H1 (cell line): ENCODE data around the gene NRP2. TPM values are rescaled to one million over a fixed set of nuclear protein-coding genes. Genes with fewer than 3 reads are reported as not detected.

Experiments
- CTCF ChIA-PET: fragments of 300-600 bp; sonication (Branson Sonifier 250); formaldehyde crosslinking; loops from one replicate; lab custom pipeline; 2021; ENCODE audit not compliant: partially characterized antibody; lab: Charles Lee
- POLR2A ChIA-PET: fragments of 300-600 bp; sonication (Branson Sonifier 250); formaldehyde crosslinking; loops from one replicate; lab custom pipeline; 2021; ENCODE audit warnings: inconsistent platforms; ENCODE audit not compliant: partially characterized antibody; lab: Charles Lee
- DNase-seq, 2 experiments: peaks; one replicate each; pipeline versions ENCODE4 v3.0.0 to v3.0.0-alpha.2; 2010 to 2022; ENCODE audit warnings: low spot score in 2 of 2, low read depth in 1 of 2, mixed read lengths in 1 of 2
- FAIRE-seq: peaks from 2 replicates; lab custom pipeline; 2011; peaks lifted over from hg19 to GRCh38; lab: Jason Lieb, UNC
- H2AFZ ChIP-seq: 2 replicates; pipeline ENCODE4 v1.8.1; 2012; ENCODE audit warnings: low read length, inconsistent platforms
- H2AK5ac ChIP-seq: 2 replicates; pipeline ENCODE4 v1.6.1; 2013; ENCODE audit warnings: low read depth, low read length
- H2BK120ac ChIP-seq: replicated peaks from 2 replicates; pipeline ENCODE3; 2013; ENCODE audit warnings: low read depth, low read length, inconsistent platforms
- H2BK12ac ChIP-seq: 2 replicates; pipeline ENCODE4 v1.6.1; 2013; ENCODE audit warnings: low read depth, low read length
- H2BK15ac ChIP-seq: 2 replicates; pipeline ENCODE4 v1.6.1; 2013; ENCODE audit warnings: low read length
- H2BK20ac ChIP-seq: 2 replicates; pipeline ENCODE4 v1.6.1; 2013; ENCODE audit warnings: low read length
- H2BK5ac ChIP-seq: 2 replicates; pipeline ENCODE4 v1.6.1; 2013; ENCODE audit warnings: low read depth, low read length
- H3K14ac ChIP-seq: 2 replicates; pipeline ENCODE4 v1.6.1; 2013; ENCODE audit warnings: inconsistent platforms; ENCODE audit not compliant: insufficient read length
- H3K18ac ChIP-seq: 2 replicates; pipeline ENCODE4 v1.6.1; 2013; ENCODE audit warnings: low read length; ENCODE audit errors: extremely low read depth
- H3K23ac ChIP-seq: 2 replicates; pipeline ENCODE4 v1.6.1; 2013; ENCODE audit warnings: inconsistent platforms; ENCODE audit not compliant: insufficient read length
- H3K23me2 ChIP-seq: 2 replicates; pipeline ENCODE4 v1.6.1; 2013; ENCODE audit warnings: low read depth, low read length
- H3K27ac ChIP-seq: 2 replicates; pipeline ENCODE4 v1.6.1; 2011; ENCODE audit warnings: low read depth, low read length, inconsistent platforms
- H3K27me3 ChIP-seq, 4 experiments: replicated peaks in 1 of 4; 1 replicate in 1 of 4; 2 replicates in 3 of 4; pipeline versions ENCODE4 v1.6.1 to v1.8.1; 2011 to 2013; ENCODE audit warnings: low read length in 3 of 4, mild to moderate bottlenecking in 3 of 4, inconsistent platforms in 2 of 4, mixed read lengths in 2 of 4, moderate library complexity in 1 of 4; ENCODE audit not compliant: control insufficient read depth in 3 of 4, insufficient read depth in 3 of 4; ENCODE audit errors: extremely low read depth in 1 of 4
- H3K36me3 ChIP-seq, 4 experiments: 2 replicates each; pipeline versions ENCODE4 v1.6.1 to v1.8.1; 2011 to 2013; ENCODE audit warnings: mild to moderate bottlenecking in 4 of 4, low read length in 3 of 4, moderate library complexity in 2 of 4, control low read depth in 1 of 4, inconsistent platforms in 1 of 4; ENCODE audit not compliant: insufficient read depth in 4 of 4, control insufficient read depth in 2 of 4
- H3K4ac ChIP-seq: replicated peaks from 2 replicates; pipeline ENCODE3; 2013; ENCODE audit warnings: low read length, low read depth, mixed read lengths, inconsistent platforms; ENCODE audit not compliant: insufficient read length
- H3K4me1 ChIP-seq, 4 experiments: replicated peaks in 1 of 4; 1 replicate in 1 of 4; 2 replicates in 3 of 4; pipeline versions ENCODE4 v1.6.1 to v1.8.1; 2011 to 2013; ENCODE audit warnings: low read length in 3 of 4, inconsistent platforms in 2 of 4, mixed read lengths in 1 of 4; ENCODE audit not compliant: insufficient read depth in 4 of 4, control insufficient read depth in 3 of 4
- H3K4me2 ChIP-seq, 2 experiments: 2 replicates each; pipeline versions ENCODE4 v1.6.1 to v1.8.1; 2011 to 2013; ENCODE audit warnings: low read depth in 2 of 2, low read length in 2 of 2, control low read depth in 1 of 2, inconsistent platforms in 1 of 2, mild to moderate bottlenecking in 1 of 2; ENCODE audit not compliant: insufficient read depth in 1 of 2
- H3K4me3 ChIP-seq, 4 experiments: fragments of 200-600, 300-600 bp in 1 of 4; sonication (generic), shearing (Covaris generic), sonication (Bioruptor Twin) in 1 of 4; 2 replicates each; pipeline versions ENCODE4 v1.5.1 to v1.8.1; 2011 to 2016; ENCODE audit warnings: low read length in 4 of 4, low read depth in 3 of 4, control low read depth in 2 of 4, inconsistent platforms in 2 of 4, mild to moderate bottlenecking in 2 of 4, mixed read lengths in 1 of 4, moderate library complexity in 1 of 4; ENCODE audit not compliant: insufficient read depth in 2 of 4; ENCODE audit errors: extremely low read depth in 1 of 4
- H3K56ac ChIP-seq: replicated peaks from 2 replicates; pipeline ENCODE3; 2013; ENCODE audit warnings: low read depth, mild to moderate bottlenecking, mixed read lengths, low read length, inconsistent platforms; ENCODE audit not compliant: insufficient read length
- H3K79me1 ChIP-seq: 2 replicates; pipeline ENCODE4 v1.6.1; 2013; ENCODE audit warnings: low read depth, low read length, control low read depth
- H3K79me2 ChIP-seq, 2 experiments: 2 replicates each; pipeline versions ENCODE4 v1.6.1 to v1.8.1; 2012 to 2013; ENCODE audit warnings: low read length in 2 of 2, mild to moderate bottlenecking in 2 of 2, inconsistent platforms in 1 of 2; ENCODE audit not compliant: insufficient read depth in 2 of 2, control insufficient read depth in 1 of 2
- H3K9ac ChIP-seq, 4 experiments: replicated peaks in 1 of 4; 1 replicate in 1 of 4; 2 replicates in 3 of 4; pipeline versions ENCODE4 v1.6.1 to v1.8.1; 2011 to 2013; ENCODE audit warnings: low read depth in 3 of 4, low read length in 3 of 4, control low read depth in 2 of 4, mild to moderate bottlenecking in 2 of 4, moderate library complexity in 2 of 4, inconsistent platforms in 1 of 4; ENCODE audit errors: extremely low read depth in 1 of 4
- H3K9me3 ChIP-seq, 2 experiments: 2 replicates each; pipeline versions ENCODE4 v1.6.1 to v1.8.1; 2012 to 2013; ENCODE audit warnings: mild to moderate bottlenecking in 2 of 2, moderate library complexity in 2 of 2, control low read depth in 1 of 2, inconsistent platforms in 1 of 2, low read depth in 1 of 2, low read length in 1 of 2, mixed read lengths in 1 of 2; ENCODE audit not compliant: insufficient read depth in 2 of 2
- H4K20me1 ChIP-seq, 2 experiments: replicated peaks in 1 of 2; 2 replicates each; pipeline versions ENCODE3 to v1.8.1; 2011 to 2013; ENCODE audit warnings: inconsistent platforms in 2 of 2, low read length in 2 of 2, mild to moderate bottlenecking in 1 of 2; ENCODE audit not compliant: insufficient read depth in 2 of 2, control insufficient read depth in 1 of 2
- H4K5ac ChIP-seq: 2 replicates; pipeline ENCODE4 v1.6.1; 2013; ENCODE audit warnings: low read length, low read depth, mixed read lengths, inconsistent platforms; ENCODE audit not compliant: insufficient read length
- H4K8ac ChIP-seq: 2 replicates; pipeline ENCODE4 v1.8.0; 2013; ENCODE audit warnings: mild to moderate bottlenecking, moderate library complexity, low read length, inconsistent platforms; ENCODE audit not compliant: insufficient read depth; ENCODE audit errors: extremely low read depth
- H4K91ac ChIP-seq: replicated peaks from 2 replicates; pipeline ENCODE3; 2013; ENCODE audit warnings: low read length, mixed read lengths, inconsistent platforms; ENCODE audit not compliant: insufficient read length
- ATF2 ChIP-seq: IDR thresholded peaks from 2 replicates; pipeline ENCODE4 v1.6.1; 2012; ENCODE audit warnings: low read length, inconsistent platforms
- ATF3 ChIP-seq: IDR thresholded peaks from 2 replicates; pipeline ENCODE4 v1.6.1; 2011; ENCODE audit warnings: low read depth, mild to moderate bottlenecking, low read length; ENCODE audit not compliant: insufficient read depth
- BACH1 ChIP-seq: IDR thresholded peaks from 2 replicates; pipeline ENCODE4 v1.6.1; 2012; ENCODE audit warnings: low read length, improper control_type of control experiment
- HDAC2 ChIP-seq, 2 experiments: fragments of 300-600 bp in 1 of 2; sonication (generic) in 1 of 2; IDR thresholded peaks; 2 replicates each; pipeline ENCODE4 v1.6.1; 2011 to 2012; ENCODE audit warnings: low read depth in 2 of 2, low read length in 2 of 2, mild to moderate bottlenecking in 2 of 2, moderate library complexity in 2 of 2, borderline replicate concordance in 1 of 2, inconsistent platforms in 1 of 2
- HDAC6 ChIP-seq: IDR thresholded peaks from one replicate; pipeline ENCODE4 v1.7.1; 2012; ENCODE audit warnings: low read depth, mild to moderate bottlenecking, inconsistent platforms, low read length, moderate library complexity
- NRF1 ChIP-seq: IDR thresholded peaks from 2 replicates; pipeline ENCODE4 v1.6.1; 2011; ENCODE audit warnings: mild to moderate bottlenecking, low read depth, low read length, improper control_type of control experiment
- POLR2AphosphoS5 ChIP-seq: IDR thresholded peaks from 2 replicates; pipeline ENCODE4 v1.6.1; 2011; ENCODE audit warnings: low read depth, low read length
- SIN3A ChIP-seq, 2 experiments: IDR thresholded peaks in 1 of 2; conservative IDR thresholded peaks in 1 of 2; 2 replicates each; pipeline ENCODE4 v1.6.1; 2011 to 2012; ENCODE audit warnings: low read length in 2 of 2, improper control_type of control experiment in 1 of 2, low read depth in 1 of 2, mild to moderate bottlenecking in 1 of 2
- SRF ChIP-seq: IDR thresholded peaks from 2 replicates; pipeline ENCODE4 v1.6.1; 2011; ENCODE audit warnings: mild to moderate bottlenecking, low read depth, low read length, moderate library complexity
- TBP ChIP-seq: IDR thresholded peaks from 2 replicates; pipeline ENCODE4 v1.6.1; 2011; ENCODE audit warnings: low read depth, low read length, improper control_type of control experiment
- whole genome bisulfite sequencing, 2 experiments: shearing (Covaris generic) in 1 of 2; methylation state at CpG; one replicate each; pipeline versions ENCODE4 v1.1.6 to v1.1.7; 2013 to 2015; ENCODE audit warnings: low lambda C conversion rate in 2 of 2, mixed read lengths in 2 of 2, inconsistent platforms in 1 of 2, low coverage in 1 of 2, missing lambda C conversion rate in 1 of 2; ENCODE audit not compliant: insufficient replicate concordance in 2 of 2, insufficient coverage in 1 of 2, insufficient read length in 1 of 2; ENCODE audit errors: extremely low coverage in 1 of 2, missing lambda C conversion rate in 1 of 2; 5-methylcytosine and 5-hydroxymethylcytosine counted together
- polyA plus RNA-seq, 7 experiments: library from polyadenylated mRNA; depleted of rRNA in 3 of 7; stranded (reverse) in 5 of 7; unstranded in 2 of 7; fragments of >200 nt in 5 of 7; fragments of 200-250 nt in 2 of 7; gene quantifications; 1 replicate in 5 of 7; 2 replicates in 1 of 7; 4 replicates in 1 of 7; pipeline versions ENCODE4 v1.2.1 to v1.2.3, GENCODE V29; 2011 to 2013; ENCODE audit warnings: missing spikeins in 2 of 7, mixed read lengths in 2 of 7
- total RNA-seq: library from RNA; stranded (reverse); fragmentation: NEBNext Ultra II Directional; extraction: Animal tissue kit (Norgen Biotek cat#: 25700); gene quantifications from 2 replicates; pipeline ENCODE4 v1.2.1, GENCODE V29; 2021

Gene NRP2
- total and polyA plus RNA-seq, 2 of the 8 experiments (the other 6 are each of a cell fraction or from before 2014, with no cell fraction given) = 32.0 to 37.8 TPM

GRCh38 chr2:205657579-205657978, 24.7 kb upstream of the NRP2 start:
- Histone ChIP-seq H2BK120ac (no peak overlapping the region), H2AK5ac (no peak overlapping the region), H4K8ac (no peak overlapping the region), H3K4me1 (peaks cover 0 to 4% (median 0%) of the 10 kb centered on the region in 4 experiments; a peak in 2 of 7 replicates), H3K4me3 (no peak overlapping the region), H3K4me2 (no peak overlapping the region), H3K79me1 (no peaks in the 10 kb centered on the region), H3K9ac (no peak overlapping the region), H2BK12ac (no peak overlapping the region), H2BK5ac (no peak overlapping the region), H2BK20ac (no peak overlapping the region), H3K56ac (no peak overlapping the region), H3K36me3 (no peaks in the 10 kb centered on the region; a peak in 1 of 8 replicates), H3K27me3 (peaks cover 0 to 1% (median 0%) of the 10 kb centered on the region in 4 experiments; a peak in 2 of 7 replicates), H3K9me3 (no peaks in the 10 kb centered on the region), H3K18ac (no peak overlapping the region), H4K5ac (no peak overlapping the region), H3K14ac (no peak overlapping the region), H3K23me2 (no peaks in the 10 kb centered on the region), H3K79me2 (no peaks in the 10 kb centered on the region), H4K91ac (no peak overlapping the region), H3K4ac (no peak overlapping the region), H3K23ac (no peak overlapping the region), H2AFZ (no peak overlapping the region), H4K20me1 (no peaks in the 10 kb centered on the region), H2BK15ac (no peak overlapping the region), H3K27ac (no peak overlapping the region)
- ChIA-PET CTCF (no interaction called here), POLR2A (no interaction called here)
- DNase-seq (no peak), FAIRE-seq (no peak)
- WGBS, 2 experiments = 86% methylated on average over 3 of the region's 3 CpGs; no CpG with 5 or more reads in 1 of the 2 experiments
- TF ChIP-seq ATF3 (no peak), SIN3A (conservative IDR thresholded peaks at IDR 0.05 in 1 of 2, IDR thresholded peaks at IDR 0.05 in 1 of 2; ENCODE audit: low read depth in 1 of 2, low read length in 2 of 2) (no peak), SRF (no peak), NRF1 (no peak), HDAC6 (no peak), ATF2 (no peak), POLR2AphosphoS5 (no peak), TBP (no peak), HDAC2 (IDR thresholded peaks at IDR 0.05; ENCODE audit: borderline replicate concordance in 1 of 2, low read depth in 2 of 2, low read length in 2 of 2) (no peak), BACH1 (no peak)
